GM03348 (cell line): Measurements from ENCODE around the gene EXD3.

Experiments
- DNase-seq: peaks from one replicate; pipeline ENCODE4 v3.0.0; 2012; ENCODE audit warnings: low spot score

Gene EXD3

GRCh38 chr9:137306066-137306849, 116.7 kb downstream of the EXD3 start:
- DNase-seq, result no peak

GRCh38 chr9:137305798-137306065, 117.2 kb downstream of the EXD3 start:
- no peak for DNase-seq

- peak; percentile 72 for DNase-seq
These were observed 117.7 kb downstream of the EXD3 start for GRCh38 chr9:137305060-137305797.

- DNase-seq, result no peak
These were observed 118.4 kb downstream of the EXD3 start for GRCh38 chr9:137304383-137305059.

GRCh38 chr9:137303893-137304382, 119.0 kb downstream of the EXD3 start:
- DNase-seq, result no peak

- no peak for DNase-seq
These were observed 119.6 kb downstream of the EXD3 start for GRCh38 chr9:137303151-137303892.

- no peak for DNase-seq
These were observed 120.4 kb downstream of the EXD3 start for GRCh38 chr9:137302449-137303150.

GRCh38 chr9:137302118-137302448, 120.9 kb downstream of the EXD3 start, which contains the start of gene NRARP:
TSS of gene NRARP (minus strand) at chr9:137302271. CDS start at chr9:137301928, 343 bp downstream.
- DNase-seq, result peak; percentile 95

GRCh38 chr9:137301081-137301947, 121.6 kb downstream of the EXD3 start:
- peak; percentile 65 for DNase-seq

GRCh38 chr9:137300567-137301080, 122.3 kb downstream of the EXD3 start:
- DNase-seq, result no peak

GRCh38 chr9:137299938-137300337, 123.0 kb downstream of the EXD3 start:
- no peak for DNase-seq

- no peak for DNase-seq
These were observed 123.8 kb downstream of the EXD3 start for GRCh38 chr9:137299203-137299565.

GRCh38 chr9:137298401-137299202, 124.4 kb downstream of the EXD3 start:
- no peak for DNase-seq

- DNase-seq, result no peak
These were observed 125.0 kb downstream of the EXD3 start for GRCh38 chr9:137297966-137298365.

- DNase-seq, result no peak
These were observed 126.0 kb downstream of the EXD3 start for GRCh38 chr9:137296670-137297664.

GRCh38 chr9:137295849-137296669, 126.9 kb downstream of the EXD3 start:
- no peak for DNase-seq

- peak; percentile 91 for DNase-seq
These were observed 127.6 kb downstream of the EXD3 start for GRCh38 chr9:137295238-137295811.
